VCaP (cell line): Measurements from ENCODE around the gene EHD1.
A peak's percentile ranks its signal among the peaks of the same experiment; 100 is the strongest.

ENCODE experiments used
- H3K27ac ChIP-seq: fragments of 450-650 bp; 2 replicates; pipeline ENCODE4 v1.5.1; 2017
- CTCF ChIP-seq: fragments of 450-650 bp; conservative IDR thresholded peaks from 2 replicates; pipeline ENCODE4 v1.5.1; 2017; ENCODE audit warnings: mild to moderate bottlenecking, moderate library complexity

Gene EHD1

GRCh38 chr11:64878494-64879243 is at the start of gene EHD1:
Gene EHD1, minus strand, starts transcription at chr11:64878621. Its CDS starts 157 bp downstream, at chr11:64878464.
- TF ChIP-seq CTCF, result peak; percentile 91

GRCh38 chr11:64926689-64927088 is 48.3 kb upstream of the EHD1 start:
- H3K27ac ChIP-seq, result no peak overlapping the region
- no peak for TF ChIP-seq CTCF

More at GRCh38 chr11:64878494-64879243, at the start of gene EHD1:
- peak within 1 kb of the TSS; percentile 94 for H3K27ac ChIP-seq

- TF ChIP-seq CTCF, result no peak
- peak overlapping the region; percentile 89; the same call in 1 of the 2 replicates for H3K27ac ChIP-seq
Measured at GRCh38 chr11:64925536-64926436, 47.4 kb upstream of the EHD1 start.

- no peak for TF ChIP-seq CTCF
- H3K27ac ChIP-seq, result peak overlapping the region; percentile 89
Measured at GRCh38 chr11:64924910-64925284, 46.5 kb upstream of the EHD1 start.

GRCh38 chr11:64923944-64924909 is 45.8 kb upstream of the EHD1 start, which contains the start of gene PPP2R5B:
Gene PPP2R5B, plus strand, starts transcription at chr11:64924689. Its CDS starts 1,046 bp downstream, at chr11:64925735.
- TF ChIP-seq CTCF, result no peak
- H3K27ac ChIP-seq, result peak within 1 kb of the TSS; percentile 89

GRCh38 chr11:64923151-64923661 is 44.8 kb upstream of the EHD1 start:
- peak overlapping the region; percentile 89 for H3K27ac ChIP-seq
- TF ChIP-seq CTCF, result no peak
